Nephron progenitor cell (in vitro differentiated cells): ENCODE data around the gene IQCK.

Source experiments
- DNase-seq: peaks from one replicate; pipeline ENCODE4 v3.0.0; 2021
- H3K27ac Mint-ChIP-seq: 2 replicates; pipeline ENCODE4 v1.8.0; 2021; ENCODE audit warnings: mild to moderate bottlenecking, moderate library complexity, mixed read lengths
- H3K27me3 Mint-ChIP-seq: 2 replicates; pipeline ENCODE4 v1.8.0; 2021; ENCODE audit warnings: mild to moderate bottlenecking, low read depth, mixed read lengths; ENCODE audit not compliant: poor library complexity
- H3K36me3 Mint-ChIP-seq: 2 replicates; pipeline ENCODE4 v1.8.0; 2021; ENCODE audit warnings: low read depth, mixed read lengths
- H3K4me1 Mint-ChIP-seq: 2 replicates; pipeline ENCODE4 v1.8.0; 2021; ENCODE audit warnings: mixed read lengths
- H3K4me3 Mint-ChIP-seq: 2 replicates; pipeline ENCODE4 v1.8.0; 2021; ENCODE audit warnings: mild to moderate bottlenecking, moderate library complexity, mixed read lengths
- H3K9me3 Mint-ChIP-seq: 2 replicates; pipeline ENCODE4 v1.8.0; 2021; ENCODE audit warnings: mild to moderate bottlenecking, moderate library complexity, mixed read lengths
- CTCF ChIP-seq: fragments of 200-600 bp; sonication (generic); IDR thresholded peaks from 2 replicates; pipeline ENCODE4 v1.5.0; 2021; ENCODE audit warnings: antibody characterized with exemption

The IQCK gene

GRCh38 chr16:19809693-19810092 is 91.6 kb downstream of the IQCK start:
- H3K4me1 Mint-ChIP-seq, result peaks cover 6% of the 10 kb centered on the region
- no peak overlapping the region for H3K4me3 Mint-ChIP-seq
- H3K36me3 Mint-ChIP-seq, result peaks cover 44% of the 10 kb centered on the region
- DNase-seq, result no peak
- H3K27me3 Mint-ChIP-seq, result peaks cover 3% of the 10 kb centered on the region
- no peak for TF ChIP-seq CTCF
- H3K27ac Mint-ChIP-seq, result no peak overlapping the region
- H3K9me3 Mint-ChIP-seq, result peaks cover 42% of the 10 kb centered on the region

DNA sequence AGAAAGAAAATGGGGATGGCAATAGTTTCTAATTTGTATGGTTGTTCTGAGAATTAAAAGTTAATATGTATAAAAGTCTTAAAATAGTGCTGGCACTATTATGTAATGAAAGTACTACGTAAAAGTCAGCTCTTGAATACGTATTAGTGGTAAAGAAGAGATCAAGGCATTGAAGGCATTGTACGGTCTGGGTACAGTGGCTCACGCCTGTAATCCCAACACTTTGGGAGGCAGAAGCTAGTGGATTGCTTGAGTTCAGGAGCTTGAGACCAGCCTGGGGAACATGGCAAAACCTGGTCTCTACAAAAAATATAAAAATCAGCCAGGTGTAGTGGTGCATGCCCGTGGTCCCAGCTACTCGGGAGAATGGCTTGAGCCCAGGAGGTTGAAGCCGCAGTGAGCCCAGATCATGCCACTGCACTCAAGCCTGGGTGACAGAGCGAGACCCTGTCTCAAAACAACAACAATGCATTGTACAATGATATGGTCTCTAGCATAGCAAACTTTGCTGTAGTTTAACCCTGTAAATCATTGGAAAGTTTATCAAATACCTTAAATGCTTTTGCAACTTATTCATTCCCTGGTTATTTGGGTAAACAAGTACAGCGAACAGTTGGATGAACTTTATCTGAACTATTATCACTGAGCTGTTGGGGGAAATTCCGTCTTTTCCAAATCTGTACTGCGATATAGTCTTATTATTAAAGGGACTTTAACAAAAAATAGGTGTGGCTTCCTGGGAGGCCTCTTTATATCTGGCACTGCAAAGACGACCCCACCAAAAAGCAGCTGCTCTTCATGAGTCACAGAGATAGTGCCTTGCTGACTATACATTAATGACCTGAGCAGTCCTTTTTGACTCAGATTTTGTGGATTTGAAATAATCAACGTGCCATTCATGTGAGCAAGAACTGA is 93.0 kb downstream of the IQCK start:
- H3K9me3 Mint-ChIP-seq, result peaks cover 28% of the 10 kb centered on the region
- peaks cover 30% of the 10 kb centered on the region for H3K36me3 Mint-ChIP-seq
- peaks cover under 1% of the 10 kb centered on the region for H3K27me3 Mint-ChIP-seq
- DNase-seq, result no peak
- H3K4me3 Mint-ChIP-seq, result no peak overlapping the region
- no peak overlapping the region for H3K27ac Mint-ChIP-seq
- no peaks in the 10 kb centered on the region for H3K4me1 Mint-ChIP-seq
- no peak for TF ChIP-seq CTCF

DNA sequence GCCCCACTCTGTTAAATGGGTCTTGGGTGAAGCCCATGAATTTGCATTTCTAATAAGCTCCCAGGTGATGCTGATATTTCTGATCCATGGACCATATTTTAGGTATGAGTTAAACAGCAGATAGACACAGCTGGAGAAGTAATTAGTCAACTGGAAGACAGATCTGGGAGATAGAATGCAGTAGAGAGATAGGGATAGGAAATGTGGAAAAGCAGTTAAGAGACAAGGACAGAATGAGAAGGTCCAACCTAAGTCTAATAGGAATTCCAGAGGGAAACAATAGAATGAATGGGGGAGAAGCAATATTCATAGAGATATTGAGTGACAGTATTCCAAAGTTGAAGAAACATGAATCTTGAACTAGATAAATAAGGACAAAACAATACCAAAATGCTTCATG is 94.9 kb downstream of the IQCK start:
- Mint-ChIP-seq H3K9me3 (peaks cover 22% of the 10 kb centered on the region), H3K36me3 (peaks cover 24% of the 10 kb centered on the region), H3K27ac (no peak overlapping the region), H3K27me3 (no peaks in the 10 kb centered on the region), H3K4me3 (no peak overlapping the region), H3K4me1 (no peaks in the 10 kb centered on the region)
- TF ChIP-seq CTCF, result no peak
- DNase-seq, result no peak

DNA sequence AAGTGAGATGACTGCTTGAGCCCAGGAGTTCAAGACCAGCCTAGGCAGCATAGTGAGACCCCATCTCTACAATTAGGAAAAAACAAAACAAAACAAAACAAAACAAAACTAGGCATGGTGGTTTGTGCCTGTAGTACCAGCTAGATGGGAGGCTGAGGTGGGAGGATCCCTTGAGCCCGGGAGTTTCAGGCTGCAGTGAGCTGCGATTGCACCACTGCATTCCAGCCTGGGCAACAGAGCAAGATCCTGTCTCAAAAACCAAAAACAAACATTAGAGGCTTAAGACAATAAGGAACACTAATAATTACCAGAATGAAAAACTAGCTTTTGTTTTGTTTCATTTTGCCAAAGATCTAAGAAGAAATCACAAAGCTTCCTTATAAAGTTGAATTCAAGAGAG is 97.3 kb downstream of the IQCK start:
- no peak for DNase-seq
- Mint-ChIP-seq H3K4me3 (no peak overlapping the region), H3K27me3 (no peaks in the 10 kb centered on the region), H3K27ac (no peak overlapping the region), H3K36me3 (peaks cover 24% of the 10 kb centered on the region), H3K9me3 (peaks cover 22% of the 10 kb centered on the region), H3K4me1 (no peaks in the 10 kb centered on the region)
- no peak for TF ChIP-seq CTCF

- no peak for DNase-seq
- Mint-ChIP-seq H3K4me1 (no peaks in the 10 kb centered on the region), H3K27me3 (no peaks in the 10 kb centered on the region), H3K9me3 (peaks cover 19% of the 10 kb centered on the region), H3K27ac (peak overlapping the region; percentile 26), H3K36me3 (peaks cover 20% of the 10 kb centered on the region), H3K4me3 (no peak overlapping the region)
- no peak for TF ChIP-seq CTCF
These were observed 99.1 kb downstream of the IQCK start for GRCh38 chr16:19817122-19817521.

DNA sequence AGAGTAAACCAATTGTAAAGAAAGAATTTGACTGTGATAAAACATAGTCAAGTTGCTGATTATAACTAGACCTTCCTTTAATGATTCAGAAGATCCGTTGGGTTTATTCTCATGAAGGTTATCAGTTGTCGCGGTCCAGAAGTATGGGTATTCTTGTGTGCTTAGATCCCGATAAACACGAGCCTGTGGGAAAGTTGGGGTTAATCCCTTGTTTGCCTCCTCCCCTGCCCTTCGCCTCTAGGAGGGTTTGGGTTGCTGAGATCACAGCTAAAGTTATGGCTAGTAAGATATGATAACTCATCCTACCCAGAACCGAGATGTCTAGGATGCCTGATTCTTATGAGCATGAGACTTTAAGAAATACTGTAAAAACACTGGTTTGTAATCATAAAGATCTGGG is 99.8 kb downstream of the IQCK start:
- Mint-ChIP-seq H3K27me3 (no peaks in the 10 kb centered on the region), H3K4me1 (no peaks in the 10 kb centered on the region), H3K36me3 (peaks cover 12% of the 10 kb centered on the region), H3K27ac (no peak overlapping the region), H3K4me3 (no peak overlapping the region), H3K9me3 (peaks cover 12% of the 10 kb centered on the region)
- DNase-seq, result no peak
- no peak for TF ChIP-seq CTCF
